Prostate gland (tissue), 2 donors: ENCODE results near the gene GPR89B. TPM values are rescaled to one million over a fixed set of nuclear protein-coding genes. Genes with fewer than 3 reads are reported as not detected.
"Not testable (repeated sequence)": the region's sequence is repeated elsewhere in the genome, so short reads cannot be mapped to it uniquely, and the experiment has no call there.

Experiments used
- DNase-seq: peaks from one replicate; pipeline ENCODE4 v3.0.0-alpha.2; 2019; ENCODE audit warnings: low spot score
- H3K27ac ChIP-seq, 2 donors: fragments of 200-600 bp; sonication (generic); 2 replicates each; pipeline ENCODE4 v1.5.1; 2017 to 2019
- H3K27me3 ChIP-seq: fragments of 200-600 bp; sonication (generic); replicated peaks from 2 replicates; pipeline ENCODE4 v1.5.1; 2019; ENCODE audit not compliant: insufficient read depth
- H3K36me3 ChIP-seq, 2 donors: fragments of 200-600 bp; sonication (generic); 1 replicate in 1 of 2; 2 replicates in 1 of 2; pipeline versions ENCODE4 v1.5.1 to v1.8.1; 2017 to 2019
- H3K4me1 ChIP-seq: fragments of 200-600 bp; sonication (generic); replicated peaks from 2 replicates; pipeline ENCODE4 v1.5.1; 2019
- H3K4me3 ChIP-seq, 2 donors: fragments of 200-600 bp; sonication (generic); 2 replicates each; pipeline ENCODE4 v1.5.1; 2017 to 2019
- H3K9me3 ChIP-seq: fragments of 200-600 bp; sonication (generic); 2 replicates; pipeline ENCODE4 v1.5.1; 2017
- CTCF ChIP-seq, 4 experiments: fragments of 200-600 bp in 2 of 4; fragments of 450-650 bp in 2 of 4; sonication (generic) in 2 of 4; IDR thresholded peaks; 1 replicate in 3 of 4; 2 replicates in 1 of 4; pipeline ENCODE4 v1.5.1; 2016 to 2019; ENCODE audit warnings: antibody characterized with exemption in 4 of 4, mild to moderate bottlenecking in 2 of 4, moderate library complexity in 2 of 4
- POLR2A ChIP-seq: fragments of 450-650 bp; IDR thresholded peaks from one replicate; pipeline ENCODE4 v1.6.1; 2016; ENCODE audit warnings: antibody characterized with exemption, mild to moderate bottlenecking
- POLR2AphosphoS5 ChIP-seq: sonication (generic); formaldehyde crosslinking; IDR thresholded peaks from one replicate; pipeline ENCODE4 v1.6.1; 2017; ENCODE audit warnings: antibody characterized with exemption
- WGBS: methylation state at CpG from one replicate; pipeline ENCODE4 v1.1.5; 2018; 5-methylcytosine and 5-hydroxymethylcytosine counted together
- intact Hi-C: fragments of 100-400 bp; cut with DNase I; formaldehyde crosslinking; loops from one replicate; pipeline ENCODE4 v1.14.2; 2022
- total RNA-seq, 2 donors: library from RNA; depleted of rRNA; stranded (reverse); fragments of >200 nt; gene quantifications; one replicate each; pipeline ENCODE4 v1.1.0, GENCODE V29; 2016

Gene GPR89B
- total RNA-seq, 2 donors from 2014 or later: 9.2 to 17.0 TPM

GRCh38 chr1:147913362-147913942, 14.8 kb upstream of the GPR89B start:
- Histone ChIP-seq H3K36me3 (no peaks in the 10 kb centered on the region), H3K27ac (no peak overlapping the region), H3K4me1 (no peaks in the 10 kb centered on the region), H3K4me3 (no peak overlapping the region), H3K9me3 (no peaks in the 10 kb centered on the region), H3K27me3 (no peaks in the 10 kb centered on the region)
- TF ChIP-seq CTCF (IDR thresholded peaks at IDR 0.05): no peak
- intact Hi-C loops: no loop called here
- WGBS: 93% methylated on average over 7 of the region's 7 CpGs
- DNase-seq: no peak

GRCh38 chr1:147919896-147920295, 8.3 kb upstream of the GPR89B start:
- intact Hi-C loops: no loop called here
- 92% methylated on average over 6 of the region's 6 CpGs for WGBS
- Histone ChIP-seq H3K4me3 (no peak overlapping the region), H3K36me3 (no peaks in the 10 kb centered on the region), H3K9me3 (no peaks in the 10 kb centered on the region), H3K27ac (no peak overlapping the region), H3K27me3 (no peaks in the 10 kb centered on the region), H3K4me1 (no peaks in the 10 kb centered on the region)
- TF ChIP-seq CTCF (IDR thresholded peaks at IDR 0.05) (no peak), POLR2A (no peak), POLR2AphosphoS5 (no peak)
- DNase-seq: no peak

DNA sequence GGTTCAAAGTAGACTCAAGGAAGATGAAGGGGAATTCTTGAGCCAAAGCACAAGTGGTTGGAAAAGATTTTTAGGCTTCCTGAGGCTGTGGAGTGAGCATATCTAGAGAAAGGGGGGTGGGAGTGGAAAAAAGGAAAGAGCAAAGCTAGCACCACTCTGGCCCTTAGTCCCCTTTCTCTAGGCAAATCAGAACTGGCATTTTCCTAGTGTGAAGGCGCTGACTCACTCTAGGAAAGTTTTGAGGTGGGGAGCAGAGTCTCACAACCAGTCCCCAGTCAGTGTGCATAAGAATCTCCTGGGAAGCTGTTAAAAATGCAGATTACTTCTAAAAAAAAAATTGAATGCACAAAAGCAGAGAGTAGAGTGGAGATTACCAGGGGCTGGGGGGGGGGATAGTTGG, 3.4 kb upstream of the GPR89B start:
- no peak overlapping the region for H3K4me3 ChIP-seq
- H3K9me3 ChIP-seq: no peaks in the 10 kb centered on the region
- no peak overlapping the region for H3K27ac ChIP-seq
- H3K36me3 ChIP-seq: no peaks in the 10 kb centered on the region
- no peaks in the 10 kb centered on the region for H3K4me1 ChIP-seq
- TF ChIP-seq POLR2AphosphoS5: no peak
- intact Hi-C loops: no loop called here
- H3K27me3 ChIP-seq: no peaks in the 10 kb centered on the region
- DNase-seq: no peak
- WGBS: 95% methylated on average over 1 of the region's 1 CpG

GRCh38 chr1:147927215-147927614, 1.0 kb upstream of the GPR89B start:
- H3K36me3 ChIP-seq, H3K27ac ChIP-seq, H3K4me1 ChIP-seq, H3K27me3 ChIP-seq, DNase-seq, H3K4me3 ChIP-seq, intact Hi-C loops, H3K9me3 ChIP-seq: not testable (repeated sequence)
- 94% methylated on average over 4 of the region's 6 CpGs for WGBS

DNA sequence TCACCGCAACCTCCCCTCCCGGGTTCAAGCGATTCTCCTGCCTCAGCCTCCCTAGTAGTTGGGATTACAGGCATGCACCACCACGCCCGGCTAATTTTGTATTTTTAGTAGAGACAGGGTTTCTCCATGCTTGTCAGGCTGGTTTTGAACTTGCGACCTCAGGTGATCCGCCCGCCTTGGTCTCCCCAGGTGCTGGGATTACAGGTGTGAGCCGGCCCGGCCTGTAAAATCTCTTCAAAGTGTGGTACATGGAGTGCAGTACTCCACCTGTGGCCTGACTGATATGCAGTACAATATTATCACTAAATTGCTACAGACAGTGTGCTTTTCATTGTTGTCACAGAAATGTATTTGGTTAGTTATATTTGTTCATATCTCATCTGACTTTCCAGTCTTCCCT, 531 bp upstream of the GPR89B start:
- H3K27me3 ChIP-seq, DNase-seq, H3K4me3 ChIP-seq, H3K27ac ChIP-seq, intact Hi-C loops, H3K9me3 ChIP-seq, H3K36me3 ChIP-seq, H3K4me1 ChIP-seq: not testable (repeated sequence)
- 89% methylated on average over 7 of the region's 10 CpGs for WGBS

DNA sequence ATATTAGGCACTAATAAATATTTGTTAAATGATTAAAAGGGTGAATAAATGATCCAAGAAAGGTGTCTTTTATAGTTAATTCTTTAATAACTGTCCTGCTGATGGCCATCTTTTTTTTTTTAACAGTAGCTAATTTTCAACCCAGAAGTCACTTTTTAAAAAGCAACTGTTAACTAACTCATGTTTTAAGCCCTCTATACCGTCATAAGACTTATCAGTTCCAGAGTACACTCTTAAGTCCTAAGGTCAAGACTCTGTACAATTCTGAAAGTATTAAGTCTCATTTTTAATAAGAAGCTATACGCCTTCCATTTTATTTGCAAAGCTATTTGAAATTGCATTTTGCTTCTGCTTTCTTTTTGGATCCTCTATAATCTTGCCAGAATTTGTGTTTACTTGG, 2.9 kb downstream of the GPR89B start:
- H3K36me3 ChIP-seq, H3K27ac ChIP-seq, H3K4me3 ChIP-seq, DNase-seq, H3K27me3 ChIP-seq, H3K4me1 ChIP-seq, intact Hi-C loops, H3K9me3 ChIP-seq: not testable (repeated sequence)
- WGBS: 96% methylated on average over 2 of the region's 2 CpGs

- H3K4me3 ChIP-seq, intact Hi-C loops, DNase-seq, H3K36me3 ChIP-seq, H3K9me3 ChIP-seq, H3K27me3 ChIP-seq, H3K27ac ChIP-seq, H3K4me1 ChIP-seq: not testable (repeated sequence)
- WGBS: 92% methylated on average over 3 of the region's 3 CpGs
Measured at GRCh38 chr1:147935296-147935695, 7.1 kb downstream of the GPR89B start.

GRCh38 chr1:147940456-147940855, 12.2 kb downstream of the GPR89B start:
- WGBS: 67% methylated on average over 2 of the region's 2 CpGs
- H3K36me3 ChIP-seq, DNase-seq, H3K9me3 ChIP-seq, H3K4me3 ChIP-seq, H3K4me1 ChIP-seq, H3K27me3 ChIP-seq, H3K27ac ChIP-seq, intact Hi-C loops: not testable (repeated sequence)

DNA sequence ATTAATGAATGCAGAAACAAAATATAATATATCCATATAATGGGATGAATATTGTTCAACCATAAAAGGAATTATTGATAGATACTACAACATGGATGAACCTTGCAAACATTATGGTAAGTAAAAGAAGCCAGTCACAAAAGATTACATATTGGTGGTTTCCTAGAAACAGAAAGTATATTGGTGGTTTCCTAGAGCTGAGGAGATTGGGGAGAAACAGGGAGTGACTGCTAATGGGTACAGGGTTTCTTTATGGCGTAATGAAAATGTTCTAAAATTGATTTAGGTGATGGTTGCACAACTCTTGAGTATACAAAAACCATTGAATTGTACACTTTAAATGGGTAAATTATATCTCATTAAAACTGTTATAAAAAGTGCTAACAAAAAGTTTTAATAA, 14.3 kb downstream of the GPR89B start:
- H3K9me3 ChIP-seq, H3K27me3 ChIP-seq, H3K27ac ChIP-seq, intact Hi-C loops, H3K4me1 ChIP-seq, H3K4me3 ChIP-seq, DNase-seq, H3K36me3 ChIP-seq: not testable (repeated sequence)
- WGBS: no CpG with 5 or more reads among the region's 1 CpG

DNA sequence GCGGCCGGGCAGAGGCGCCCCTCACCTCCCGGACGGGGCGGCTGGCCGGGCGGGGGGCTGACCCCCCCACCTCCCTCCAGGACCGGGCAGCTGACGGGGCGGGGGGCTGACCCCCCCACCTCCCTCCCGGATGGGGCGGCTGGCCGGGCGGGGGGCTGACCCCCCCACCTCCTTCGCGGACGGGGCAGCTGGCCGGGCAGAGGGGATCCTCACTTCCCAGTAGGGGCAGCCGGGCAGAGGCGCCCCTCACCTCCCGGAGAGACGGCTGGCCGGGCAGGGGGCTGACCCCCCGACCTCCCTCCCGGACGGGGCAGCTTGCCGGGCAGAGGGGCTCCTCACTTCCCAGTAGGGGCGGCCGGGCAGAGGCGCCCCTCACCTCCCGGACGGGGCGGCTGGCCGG, 21.3 kb downstream of the GPR89B start:
- H3K4me3 ChIP-seq, DNase-seq, H3K36me3 ChIP-seq, H3K4me1 ChIP-seq, intact Hi-C loops, H3K27ac ChIP-seq, H3K9me3 ChIP-seq, H3K27me3 ChIP-seq: not testable (repeated sequence)
- WGBS: 100% methylated on average over 3 of the region's 35 CpGs

DNA sequence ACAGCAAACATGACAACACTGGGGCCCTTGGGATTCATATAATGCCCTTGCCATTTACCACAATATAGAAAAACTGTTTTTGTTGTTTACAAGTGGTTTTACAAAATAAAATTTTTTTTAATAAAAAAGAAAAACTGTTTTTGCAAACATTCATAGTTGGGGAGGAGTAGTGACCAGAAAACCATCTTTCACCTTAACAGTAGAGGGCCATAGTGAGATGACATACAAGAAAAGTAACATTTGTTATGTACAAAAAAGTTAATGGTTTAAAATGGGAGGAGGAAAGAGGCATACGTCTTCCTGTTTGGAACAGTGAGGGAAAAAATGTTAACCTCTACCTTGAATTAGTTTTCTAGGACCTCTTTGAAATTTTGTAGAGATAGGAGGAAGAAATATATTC, 30.7 kb downstream of the GPR89B start:
- H3K27me3 ChIP-seq, intact Hi-C loops, H3K4me1 ChIP-seq, H3K9me3 ChIP-seq, DNase-seq, H3K27ac ChIP-seq, H3K4me3 ChIP-seq, H3K36me3 ChIP-seq: not testable (repeated sequence)
- 50% methylated on average over 1 of the region's 1 CpG for WGBS
